Activated CD4-positive, alpha-beta T cell treated with anti-CD3 and anti-CD28 coated beads, Interleukin-2, amount 10 ng/mL, durations not matched to agents 7 days and 5 days (primary cell): ENCODE data around the gene ITPR1. TPM values are rescaled to one million over a fixed set of nuclear protein-coding genes. Genes with fewer than 3 reads are reported as not detected.

Source experiments
- CTCF ChIA-PET: fragments of 350-600 bp; sonication (Branson Sonifier 250); formaldehyde crosslinking; loops from one replicate; lab custom pipeline; 2021; ENCODE audit warnings: antibody characterized with exemption; lab: Charles Lee
- POLR2A ChIA-PET: fragments of 350-600 bp; sonication (Branson Sonifier 250); formaldehyde crosslinking; loops from one replicate; lab custom pipeline; 2021; ENCODE audit warnings: antibody characterized with exemption; lab: Charles Lee
- DNase-seq: peaks from one replicate; pipeline ENCODE4 v3.0.0-alpha.2; 2020
- H3K27ac Mint-ChIP-seq: one replicate; pipeline ENCODE4 v1.8.0; 2021; ENCODE audit warnings: mild to moderate bottlenecking, moderate library complexity, mixed read lengths
- H3K27me3 Mint-ChIP-seq: one replicate; pipeline ENCODE4 v1.8.0; 2021; ENCODE audit warnings: mixed read lengths
- H3K36me3 Mint-ChIP-seq: one replicate; pipeline ENCODE4 v1.8.0; 2021; ENCODE audit warnings: low read depth, mixed read lengths
- H3K4me1 Mint-ChIP-seq: one replicate; pipeline ENCODE4 v1.8.0; 2021; ENCODE audit warnings: mixed read lengths
- H3K4me3 Mint-ChIP-seq: one replicate; pipeline ENCODE4 v1.8.0; 2021; ENCODE audit warnings: mild to moderate bottlenecking, moderate library complexity, mixed read lengths
- H3K9me3 Mint-ChIP-seq: one replicate; pipeline ENCODE4 v1.8.0; 2021; ENCODE audit warnings: mixed read lengths
- total RNA-seq, 2 experiments: library from RNA; stranded (reverse); gene quantifications; one replicate each; pipeline ENCODE4 v1.2.3, GENCODE V29; 2021

ITPR1 gene
- total RNA-seq, 2 experiments from 2014 or later = 42.3 to 44.7 TPM

DNA sequence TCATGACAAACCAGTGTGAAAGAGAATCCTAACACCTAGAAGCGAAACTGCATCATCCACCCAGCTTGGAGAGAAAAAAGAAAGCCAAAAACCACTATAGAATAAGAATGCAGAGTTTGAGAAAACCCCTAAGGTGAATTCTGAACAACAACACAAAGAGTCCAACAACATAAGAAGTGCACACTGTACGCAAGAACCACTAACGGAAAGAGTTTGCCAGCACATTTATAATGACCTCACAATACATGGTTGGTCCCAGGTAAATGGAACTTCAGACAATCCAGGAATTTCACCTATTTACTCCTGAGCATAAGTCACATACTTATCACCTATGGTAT is 357.7 kb downstream of the ITPR1 start:
- peak; percentile 52 for DNase-seq
- Mint-ChIP-seq H3K27ac (peak overlapping the region; percentile 84), H3K4me1 (peaks cover 95% of the 10 kb centered on the region), H3K36me3 (peaks cover 37% of the 10 kb centered on the region), H3K27me3 (no peaks in the 10 kb centered on the region), H3K4me3 (peak overlapping the region; percentile 6), H3K9me3 (peaks cover 5% of the 10 kb centered on the region)
- ChIA-PET CTCF (interaction anchor here (0.9 to 2.2 kb wide), 15 partner anchors 9 to 171 kb away, joined by 3 to 14 read pairs (median 5); partner anchors contain the start of gene BHLHE40), POLR2A (interaction anchor here (0.6 to 1.5 kb wide), 2 partner anchors 128 to 132 kb away, joined by 8 to 15 read pairs; partner anchors contain the start of gene BHLHE40)

DNA sequence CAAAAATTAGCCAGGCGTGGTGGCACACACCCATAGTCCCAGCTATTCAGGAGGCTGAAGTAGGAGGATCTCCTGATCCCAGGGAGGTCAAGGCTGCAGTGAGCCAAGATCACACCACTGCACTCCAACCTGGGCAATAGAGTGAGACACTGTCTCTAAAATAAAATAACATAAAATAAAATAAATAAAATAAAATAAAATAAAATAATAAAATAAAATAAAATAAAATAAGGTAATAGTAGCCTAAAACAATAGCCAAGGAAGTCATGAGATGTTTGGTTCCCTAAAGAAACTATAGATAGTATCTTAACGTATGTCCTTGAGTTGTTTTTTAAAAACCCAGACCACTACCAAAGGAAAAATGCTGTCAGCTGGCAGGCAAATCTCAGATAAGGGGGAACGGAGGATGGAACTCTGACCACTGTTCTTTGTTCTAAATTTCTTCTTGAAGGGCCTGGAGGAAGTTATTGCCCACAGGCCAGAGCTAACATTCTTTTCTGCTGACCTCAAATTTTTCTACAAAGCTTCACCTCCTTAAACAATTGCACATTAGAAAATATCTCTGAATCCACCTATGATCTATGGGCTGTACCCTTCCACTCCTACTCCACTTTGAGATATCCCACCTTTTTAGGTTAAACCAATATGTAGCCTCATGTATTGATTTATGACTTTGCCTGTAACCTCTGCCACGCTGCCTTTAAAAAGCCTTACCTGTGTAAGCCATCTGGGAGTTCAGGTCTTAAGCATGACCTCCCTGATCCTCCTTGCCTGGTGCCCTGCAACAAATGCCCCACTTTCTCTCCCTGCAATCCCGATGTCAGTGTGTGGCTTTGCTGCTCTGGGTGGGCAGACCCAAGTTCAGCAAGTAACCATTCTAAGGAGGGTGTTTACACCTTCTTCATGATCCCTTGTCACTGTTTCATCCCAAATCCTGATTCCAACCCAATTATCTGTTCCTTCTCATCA is 359.9 kb downstream of the ITPR1 start:
- H3K36me3 Mint-ChIP-seq = peaks cover 46% of the 10 kb centered on the region
- H3K4me3 Mint-ChIP-seq = no peak overlapping the region
- peak overlapping the region; percentile 56 for H3K27ac Mint-ChIP-seq
- CTCF ChIA-PET = interaction anchor here (0.7 to 2.6 kb wide), 3 partner anchors 14 to 141 kb away, joined by 4 to 5 read pairs (median 5); no protein-coding TSS in a partner anchor
- no peak for DNase-seq
- POLR2A ChIA-PET = no interaction called here
- peaks cover 12% of the 10 kb centered on the region for H3K9me3 Mint-ChIP-seq
- H3K27me3 Mint-ChIP-seq = no peaks in the 10 kb centered on the region
- peaks cover 86% of the 10 kb centered on the region for H3K4me1 Mint-ChIP-seq

DNA sequence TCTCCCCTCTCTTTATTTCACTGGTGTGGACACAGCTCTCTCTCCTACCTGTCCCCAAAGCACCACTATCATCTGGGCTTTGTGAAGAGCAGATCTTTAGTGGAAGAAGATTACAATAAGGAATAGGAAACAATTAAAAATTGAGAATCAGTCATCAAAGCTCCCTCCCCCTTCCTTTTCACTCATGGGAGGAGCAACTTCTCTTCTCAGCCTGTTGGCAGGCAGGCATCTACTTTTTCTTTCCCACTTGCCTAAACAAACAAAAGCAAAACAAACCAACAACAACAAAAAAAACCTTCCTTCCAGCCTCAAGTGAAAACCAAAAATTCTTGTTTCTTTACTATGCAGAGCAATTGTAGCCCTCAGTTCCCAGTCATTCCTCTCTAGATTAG is 360.6 kb downstream of the ITPR1 start:
- POLR2A ChIA-PET = no interaction called here
- H3K27me3 Mint-ChIP-seq = no peaks in the 10 kb centered on the region
- no peak overlapping the region for H3K4me3 Mint-ChIP-seq
- H3K4me1 Mint-ChIP-seq = peaks cover 79% of the 10 kb centered on the region
- peaks cover 46% of the 10 kb centered on the region for H3K36me3 Mint-ChIP-seq
- no peak for DNase-seq
- CTCF ChIA-PET = interaction anchor here (0.7 to 2.6 kb wide), 3 partner anchors 13 to 142 kb away, joined by 4 to 5 read pairs (median 5); no protein-coding TSS in a partner anchor
- peaks cover 15% of the 10 kb centered on the region for H3K9me3 Mint-ChIP-seq
- peak overlapping the region; percentile 56 for H3K27ac Mint-ChIP-seq

DNA sequence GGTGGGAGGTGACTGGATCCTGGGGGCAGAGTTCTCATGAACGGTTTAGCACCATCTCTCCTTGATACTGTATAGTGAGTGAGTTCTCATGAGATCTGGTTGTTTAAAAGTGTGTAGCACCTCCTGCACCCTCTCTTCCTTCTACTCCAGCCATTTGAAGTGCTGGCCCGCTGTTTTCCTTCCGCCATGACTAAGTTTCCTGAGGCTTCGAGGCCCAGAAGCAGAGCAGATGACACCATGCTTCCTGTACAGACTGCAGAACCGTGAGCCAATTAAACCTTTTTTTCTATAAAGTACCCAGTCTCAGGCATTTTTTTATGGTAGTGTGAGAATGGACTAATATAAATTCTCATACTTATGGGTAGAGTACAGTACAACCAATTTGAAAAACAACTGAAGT is 362.5 kb downstream of the ITPR1 start:
- no peak for DNase-seq
- peaks cover 19% of the 10 kb centered on the region for H3K9me3 Mint-ChIP-seq
- peaks cover 60% of the 10 kb centered on the region for H3K4me1 Mint-ChIP-seq
- H3K27me3 Mint-ChIP-seq = no peaks in the 10 kb centered on the region
- no peak overlapping the region for H3K4me3 Mint-ChIP-seq
- CTCF ChIA-PET = interaction anchor here (0.7 kb wide), 1 partner anchor 125 kb away, joined by 4 read pairs; no protein-coding TSS in a partner anchor
- H3K36me3 Mint-ChIP-seq = peaks cover 49% of the 10 kb centered on the region
- POLR2A ChIA-PET = no interaction called here
- H3K27ac Mint-ChIP-seq = no peak overlapping the region

DNA sequence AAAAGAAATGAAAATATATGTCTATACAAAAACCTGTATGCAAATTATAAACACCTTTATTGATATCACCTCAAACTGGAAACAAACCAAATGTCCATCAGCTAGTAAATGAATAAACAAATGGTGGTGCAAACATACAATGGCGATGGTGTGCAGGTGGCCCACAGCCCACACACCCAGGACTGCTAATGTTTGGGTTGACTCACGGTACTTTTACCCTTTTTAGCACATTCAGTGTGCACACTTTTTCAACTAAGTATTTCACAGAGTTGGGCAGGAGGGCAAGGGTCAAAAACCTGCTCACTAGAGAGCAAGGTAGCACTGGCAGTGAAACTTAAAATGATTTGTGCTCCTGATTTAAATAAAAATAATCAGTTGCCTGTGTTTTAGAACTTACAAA is 363.0 kb downstream of the ITPR1 start:
- H3K27me3 Mint-ChIP-seq = no peaks in the 10 kb centered on the region
- ChIA-PET POLR2A (no interaction called here), CTCF (no interaction called here)
- DNase-seq = no peak
- H3K9me3 Mint-ChIP-seq = peaks cover 20% of the 10 kb centered on the region
- no peak overlapping the region for H3K4me3 Mint-ChIP-seq
- H3K4me1 Mint-ChIP-seq = peaks cover 55% of the 10 kb centered on the region
- H3K36me3 Mint-ChIP-seq = peaks cover 51% of the 10 kb centered on the region
- H3K27ac Mint-ChIP-seq = no peak overlapping the region

DNA sequence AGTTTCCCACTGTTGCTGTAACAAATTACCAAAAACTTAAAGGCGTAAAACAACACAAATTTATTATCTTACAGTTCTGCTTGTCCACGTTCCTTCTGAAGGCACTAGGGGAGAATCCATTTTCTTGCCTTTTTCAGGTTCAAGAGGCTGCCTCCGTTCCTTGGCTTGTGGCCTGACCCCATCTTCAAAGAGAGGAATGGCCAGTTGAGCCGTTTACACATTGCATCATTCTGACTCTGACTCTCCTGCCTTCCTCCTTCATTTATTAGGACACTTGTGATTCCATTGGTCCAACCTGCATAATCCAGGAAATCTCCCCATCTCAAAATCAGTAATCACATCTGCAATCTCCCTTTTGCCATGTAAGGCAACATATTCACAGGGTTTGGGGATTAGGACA is 363.4 kb downstream of the ITPR1 start:
- DNase-seq = no peak
- Mint-ChIP-seq H3K36me3 (peaks cover 55% of the 10 kb centered on the region), H3K27ac (no peak overlapping the region), H3K4me1 (peaks cover 51% of the 10 kb centered on the region), H3K27me3 (no peaks in the 10 kb centered on the region), H3K4me3 (no peak overlapping the region), H3K9me3 (peaks cover 23% of the 10 kb centered on the region)
- ChIA-PET POLR2A (no interaction called here), CTCF (no interaction called here)

DNA sequence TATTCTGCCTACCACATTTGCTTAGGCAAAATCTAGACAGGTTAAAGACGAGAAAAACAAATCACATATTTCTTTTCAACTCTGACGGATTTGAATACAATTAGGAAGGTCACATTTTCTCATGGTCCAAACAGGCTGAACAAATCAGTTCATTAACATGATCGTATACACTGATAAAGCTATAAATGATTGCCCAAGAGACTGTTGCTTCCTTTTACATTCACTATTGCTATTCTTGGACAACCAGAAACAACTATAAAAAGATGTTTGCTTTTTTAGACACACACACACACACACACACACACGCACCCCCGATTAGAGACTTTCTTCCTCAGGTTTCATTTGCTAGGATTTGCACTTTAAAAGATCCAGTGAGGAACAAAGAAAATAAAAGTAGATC is 363.8 kb downstream of the ITPR1 start:
- Mint-ChIP-seq H3K9me3 (peaks cover 27% of the 10 kb centered on the region), H3K27me3 (no peaks in the 10 kb centered on the region), H3K27ac (no peak overlapping the region), H3K4me1 (peaks cover 46% of the 10 kb centered on the region), H3K4me3 (no peak overlapping the region), H3K36me3 (peaks cover 59% of the 10 kb centered on the region)
- ChIA-PET POLR2A (no interaction called here), CTCF (no interaction called here)
- no peak for DNase-seq

DNA sequence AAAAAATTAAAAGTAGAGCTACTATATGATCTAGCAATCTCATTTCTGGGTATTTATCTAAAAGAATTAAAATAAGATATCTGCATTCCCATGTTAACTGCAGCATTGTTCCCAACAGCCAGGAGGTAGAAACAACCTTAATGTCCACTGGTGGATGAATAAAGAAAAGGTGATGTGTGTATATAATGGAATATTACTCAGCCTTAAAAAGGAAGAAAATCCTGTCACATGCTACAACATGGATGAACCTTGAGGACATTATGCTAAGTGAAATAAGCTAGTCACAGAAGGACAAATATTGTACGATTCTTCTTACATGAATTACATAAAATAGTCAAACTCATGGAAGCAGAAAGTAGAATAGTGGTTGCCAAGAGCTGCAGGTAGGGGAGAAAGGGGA is 366.6 kb downstream of the ITPR1 start:
- Mint-ChIP-seq H3K27me3 (no peaks in the 10 kb centered on the region), H3K9me3 (peaks cover 49% of the 10 kb centered on the region), H3K4me3 (no peak overlapping the region), H3K36me3 (peaks cover 69% of the 10 kb centered on the region), H3K4me1 (peaks cover 27% of the 10 kb centered on the region), H3K27ac (no peak overlapping the region)
- POLR2A ChIA-PET = no interaction called here
- DNase-seq = no peak
- CTCF ChIA-PET = interaction anchor here (0.7 to 1.4 kb wide), 5 partner anchors 8 to 117 kb away, joined by 3 to 4 read pairs (median 3); no protein-coding TSS in a partner anchor

DNA sequence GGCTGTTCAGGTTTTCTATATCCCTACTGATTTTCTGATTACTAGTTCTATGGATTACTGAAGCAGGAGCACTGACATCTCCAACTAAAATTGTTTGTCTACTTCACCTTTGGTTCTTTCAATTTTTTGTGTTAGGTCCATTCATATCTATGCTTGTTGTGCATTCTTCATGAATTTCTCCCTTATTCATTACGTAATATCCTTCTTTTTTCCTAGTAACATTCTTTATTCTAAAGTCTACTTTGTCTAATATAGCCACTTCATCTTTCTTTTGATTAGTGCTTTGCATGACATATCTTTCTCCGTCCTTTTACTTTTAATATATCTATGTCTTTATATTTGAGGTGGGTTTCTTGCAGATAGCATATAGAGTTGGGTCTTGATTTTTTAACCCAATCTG is 369.8 kb downstream of the ITPR1 start:
- Mint-ChIP-seq H3K4me1 (peaks cover 28% of the 10 kb centered on the region), H3K27me3 (no peaks in the 10 kb centered on the region), H3K4me3 (no peak overlapping the region), H3K27ac (no peak overlapping the region), H3K36me3 (peaks cover 47% of the 10 kb centered on the region), H3K9me3 (peaks cover 38% of the 10 kb centered on the region)
- POLR2A ChIA-PET = no interaction called here
- no peak for DNase-seq
- CTCF ChIA-PET = no interaction called here

DNA sequence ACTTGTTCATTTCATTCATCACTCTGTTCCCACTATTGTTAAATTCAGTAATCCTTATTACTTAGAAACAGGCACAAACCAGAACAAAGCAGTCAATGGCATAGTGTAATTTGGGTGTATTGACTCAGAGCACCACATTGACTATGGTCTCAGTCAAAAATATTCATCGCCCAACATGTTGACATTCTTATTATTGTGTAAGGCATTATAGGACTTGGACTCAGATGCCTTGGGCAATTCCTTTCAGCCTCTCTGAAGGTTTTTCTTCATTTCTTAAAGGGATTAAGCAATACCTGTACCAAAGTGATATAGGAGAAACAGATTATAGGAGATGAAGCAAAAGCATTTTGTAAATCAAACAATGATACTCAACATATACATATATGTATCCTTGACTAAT is 371.4 kb downstream of the ITPR1 start:
- ChIA-PET POLR2A (no interaction called here), CTCF (no interaction called here)
- Mint-ChIP-seq H3K27me3 (no peaks in the 10 kb centered on the region), H3K4me3 (no peak overlapping the region), H3K4me1 (peaks cover 39% of the 10 kb centered on the region), H3K27ac (no peak overlapping the region), H3K36me3 (peaks cover 42% of the 10 kb centered on the region), H3K9me3 (peaks cover 35% of the 10 kb centered on the region)
- no peak for DNase-seq

DNA sequence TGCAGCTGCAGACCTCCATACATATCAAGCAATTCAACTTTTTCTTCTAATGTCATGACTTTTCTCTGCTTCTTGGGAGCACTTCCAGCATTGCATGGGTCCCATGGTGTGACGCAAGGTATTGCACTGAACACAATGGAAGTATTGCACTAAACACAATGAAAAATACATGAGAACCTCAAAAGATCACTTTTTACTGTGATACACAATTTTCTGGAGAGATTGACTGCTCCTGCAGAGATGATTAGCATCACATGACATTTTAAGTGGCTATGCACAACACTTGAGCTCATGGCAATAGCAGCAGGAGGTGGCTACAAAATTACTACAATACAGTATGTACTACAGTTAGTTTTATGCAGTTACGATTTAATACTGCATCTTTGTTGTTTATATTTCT is 372.6 kb downstream of the ITPR1 start:
- Mint-ChIP-seq H3K27ac (peak overlapping the region; percentile 38), H3K36me3 (peaks cover 38% of the 10 kb centered on the region), H3K27me3 (no peaks in the 10 kb centered on the region), H3K4me3 (no peak overlapping the region), H3K4me1 (peaks cover 48% of the 10 kb centered on the region), H3K9me3 (peaks cover 30% of the 10 kb centered on the region)
- POLR2A ChIA-PET = no interaction called here
- CTCF ChIA-PET = no interaction called here
- DNase-seq = no peak

DNA sequence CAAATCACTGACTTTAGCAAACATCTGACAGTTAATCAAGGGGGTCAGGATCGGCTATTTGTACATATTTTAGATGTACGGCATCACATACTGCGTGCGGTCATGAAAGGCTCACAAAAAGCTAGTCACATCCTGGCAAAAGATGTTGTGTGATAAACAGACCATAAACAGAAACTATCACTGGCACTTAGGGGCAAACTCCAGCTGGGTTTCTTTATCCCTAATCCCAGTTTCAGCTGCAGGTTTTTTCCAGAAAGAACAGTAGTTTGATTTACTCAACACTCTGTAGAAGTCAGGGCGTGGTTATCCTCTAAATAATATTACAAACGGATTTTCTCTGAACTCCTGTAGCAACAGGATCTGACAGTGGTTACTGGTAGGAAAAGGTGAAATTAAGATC is 373.7 kb downstream of the ITPR1 start:
- ChIA-PET POLR2A (no interaction called here), CTCF (interaction anchor here (0.7 to 1.4 kb wide), 4 partner anchors 9 to 30 kb away, joined by 3 to 5 read pairs (median 4); no protein-coding TSS in a partner anchor)

DNA sequence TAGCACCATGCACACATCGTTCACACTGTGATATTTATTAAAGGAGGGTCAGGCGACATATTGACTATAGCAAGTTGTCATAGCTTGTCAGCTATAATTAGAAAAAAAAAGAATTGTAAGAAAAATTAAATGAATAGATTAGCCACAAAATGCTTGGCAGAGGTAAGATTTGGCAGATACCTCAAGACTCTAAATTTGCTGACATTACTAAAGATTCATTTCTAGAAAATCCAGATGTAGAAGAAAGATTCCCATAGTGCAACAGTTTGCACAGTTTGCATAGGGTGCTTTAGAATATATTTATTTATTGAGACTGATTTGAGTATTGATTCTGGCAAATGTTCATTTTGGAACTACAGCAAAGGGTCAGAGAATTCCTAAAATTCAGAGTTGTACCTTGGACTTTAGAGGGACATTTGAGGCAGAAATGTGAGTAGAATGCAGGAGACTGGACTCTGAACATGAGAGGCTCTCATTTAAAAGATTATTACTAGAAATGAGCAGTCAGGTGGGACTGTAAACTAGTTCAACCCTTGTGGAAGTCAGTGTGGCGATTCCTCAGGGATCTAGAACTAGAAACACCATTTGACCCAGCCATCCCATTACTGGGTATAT is 384.1 kb downstream of the ITPR1 start:
- CTCF ChIA-PET = interaction anchor here (0.6 to 0.7 kb wide), 3 partner anchors 10 to 192 kb away, joined by 3 read pairs; no protein-coding TSS in a partner anchor
- POLR2A ChIA-PET = no interaction called here

More for the DNA sequence above, 373.7 kb downstream of the ITPR1 start:
- H3K36me3 Mint-ChIP-seq = peaks cover 29% of the 10 kb centered on the region
- H3K4me1 Mint-ChIP-seq = peaks cover 50% of the 10 kb centered on the region
- peak overlapping the region; percentile 76 for H3K4me3 Mint-ChIP-seq
- no peaks in the 10 kb centered on the region for H3K27me3 Mint-ChIP-seq
- H3K9me3 Mint-ChIP-seq = peaks cover 22% of the 10 kb centered on the region
- DNase-seq = peak; percentile 20
- H3K27ac Mint-ChIP-seq = peak overlapping the region; percentile 91

More for the DNA sequence above, 384.1 kb downstream of the ITPR1 start:
- no peaks in the 10 kb centered on the region for H3K27me3 Mint-ChIP-seq
- no peak overlapping the region for H3K4me3 Mint-ChIP-seq
- H3K4me1 Mint-ChIP-seq = peaks cover 14% of the 10 kb centered on the region
- peaks cover 2% of the 10 kb centered on the region for H3K36me3 Mint-ChIP-seq
- no peak overlapping the region for H3K27ac Mint-ChIP-seq
- H3K9me3 Mint-ChIP-seq = peaks cover 2% of the 10 kb centered on the region
- no peak for DNase-seq
